ENCODE data around the gene SLK. TPM values are rescaled to one million over a fixed set of nuclear protein-coding genes. Genes with fewer than 3 reads are reported as not detected.

Gene SLK
- total and polyA plus RNA-seq, 10 of the 15 experiments (the other 5 are each of a cell fraction or from before 2014, with no cell fraction given) = 2.5 to 24.2 (median 11.1) TPM

DNA sequence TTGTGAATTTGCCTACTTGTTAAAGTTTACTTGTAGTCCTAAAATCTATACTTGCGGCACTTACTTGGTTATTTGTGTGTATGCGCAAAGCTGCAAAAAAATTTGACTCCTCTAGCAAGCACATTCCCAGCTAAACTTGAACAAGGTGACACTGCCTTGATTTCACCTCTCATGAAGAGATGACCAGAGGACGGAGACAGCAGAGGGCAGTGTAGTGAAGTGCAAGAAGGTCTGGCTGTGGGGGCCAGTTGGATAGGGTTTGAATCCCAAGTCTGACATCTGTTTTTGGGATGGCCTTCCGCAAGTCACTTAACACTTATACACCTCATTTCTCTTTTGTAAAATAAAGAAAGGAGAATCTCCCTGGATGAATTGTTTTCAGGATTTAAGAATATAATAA lies 15.7 kb downstream of the SLK start (continued):
- TF ChIP-seq SMC3 (IDR thresholded peaks at IDR 0.05; ENCODE audit: borderline replicate concordance, low read length) (peak; percentile 27; the same call in 1 of the 2 replicates), EGR1 (IDR thresholded peaks at IDR 0.05; ENCODE audit: borderline replicate concordance in 1 of 2, low read depth in 2 of 2, low read length in 2 of 2) (no peak), SIN3A (IDR thresholded peaks at IDR 0.05; ENCODE audit: low read depth, low read length) (no peak), CTCF (IDR thresholded peaks at IDR 0.05 in 2 of 3, conservative IDR thresholded peaks at IDR 0.05 in 1 of 3; ENCODE audit: control insufficient read depth in 2 of 3, extremely low read depth in 1 of 3, insufficient read depth in 1 of 3, low read depth in 3 of 3, low read length in 3 of 3) (peak in 1 of 3 experiments; percentile 52; a peak in 3 of 6 replicates), MEF2B (IDR thresholded peaks at IDR 0.05; ENCODE audit: partially characterized antibody, poor library complexity, severe bottlenecking) (no peak), ATF7 (IDR thresholded peaks at IDR 0.05; ENCODE audit: low read depth) (no peak), BCL3 (IDR thresholded peaks at IDR 0.05; ENCODE audit: borderline replicate concordance, insufficient read depth, low read depth, low read length, poor library complexity, severe bottlenecking) (no peak), RB1 (IDR thresholded peaks at IDR 0.05; ENCODE audit: borderline replicate concordance) (no peak), TAF1 (IDR thresholded peaks at IDR 0.05; ENCODE audit: borderline replicate concordance, low read depth, low read length) (no peak), SREBF1 (IDR thresholded peaks at IDR 0.05; ENCODE audit: low read length) (no peak), ZBED1 (IDR thresholded peaks at IDR 0.05; ENCODE audit: borderline replicate concordance) (no peak), SUZ12 (IDR thresholded peaks at IDR 0.05; ENCODE audit: unreplicated experiment) (no peak)
- TF ChIP-seq, protein P1, sequence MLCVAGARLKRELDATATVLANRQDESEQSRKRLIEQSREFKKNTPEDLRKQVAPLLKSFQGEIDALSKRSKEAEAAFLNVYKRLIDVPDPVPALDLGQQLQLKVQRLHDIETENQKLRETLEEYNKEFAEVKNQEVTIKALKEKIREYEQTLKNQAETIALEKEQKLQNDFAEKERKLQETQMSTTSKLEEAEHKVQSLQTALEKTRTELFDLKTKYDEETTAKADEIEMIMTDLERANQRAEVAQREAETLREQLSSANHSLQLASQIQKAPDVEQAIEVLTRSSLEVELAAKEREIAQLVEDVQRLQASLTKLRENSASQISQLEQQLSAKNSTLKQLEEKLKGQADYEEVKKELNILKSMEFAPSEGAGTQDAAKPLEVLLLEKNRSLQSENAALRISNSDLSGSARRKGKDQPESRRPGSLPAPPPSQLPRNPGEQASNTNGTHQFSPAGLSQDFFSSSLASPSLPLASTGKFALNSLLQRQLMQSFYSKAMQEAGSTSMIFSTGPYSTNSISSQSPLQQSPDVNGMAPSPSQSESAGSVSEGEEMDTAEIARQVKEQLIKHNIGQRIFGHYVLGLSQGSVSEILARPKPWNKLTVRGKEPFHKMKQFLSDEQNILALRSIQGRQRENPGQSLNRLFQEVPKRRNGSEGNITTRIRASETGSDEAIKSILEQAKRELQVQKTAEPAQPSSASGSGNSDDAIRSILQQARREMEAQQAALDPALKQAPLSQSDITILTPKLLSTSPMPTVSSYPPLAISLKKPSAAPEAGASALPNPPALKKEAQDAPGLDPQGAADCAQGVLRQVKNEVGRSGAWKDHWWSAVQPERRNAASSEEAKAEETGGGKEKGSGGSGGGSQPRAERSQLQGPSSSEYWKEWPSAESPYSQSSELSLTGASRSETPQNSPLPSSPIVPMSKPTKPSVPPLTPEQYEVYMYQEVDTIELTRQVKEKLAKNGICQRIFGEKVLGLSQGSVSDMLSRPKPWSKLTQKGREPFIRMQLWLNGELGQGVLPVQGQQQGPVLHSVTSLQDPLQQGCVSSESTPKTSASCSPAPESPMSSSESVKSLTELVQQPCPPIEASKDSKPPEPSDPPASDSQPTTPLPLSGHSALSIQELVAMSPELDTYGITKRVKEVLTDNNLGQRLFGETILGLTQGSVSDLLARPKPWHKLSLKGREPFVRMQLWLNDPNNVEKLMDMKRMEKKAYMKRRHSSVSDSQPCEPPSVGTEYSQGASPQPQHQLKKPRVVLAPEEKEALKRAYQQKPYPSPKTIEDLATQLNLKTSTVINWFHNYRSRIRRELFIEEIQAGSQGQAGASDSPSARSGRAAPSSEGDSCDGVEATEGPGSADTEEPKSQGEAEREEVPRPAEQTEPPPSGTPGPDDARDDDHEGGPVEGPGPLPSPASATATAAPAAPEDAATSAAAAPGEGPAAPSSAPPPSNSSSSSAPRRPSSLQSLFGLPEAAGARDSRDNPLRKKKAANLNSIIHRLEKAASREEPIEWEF (IDR thresholded peaks at IDR 0.05; ENCODE audit: insufficient replicate concordance, low read depth, low read length) = no peak

All from GM12878 (cell line).